Erythroblast (primary cell): Measurements from ENCODE around the gene ATXN2.

Experiments
- DNase-seq, 2 experiments: peaks; one replicate each; lab custom pipeline; 2025; lab: John Stamatoyannopoulos, UW
- GATA1 ChIP-seq: IDR thresholded peaks from 2 replicates; pipeline ENCODE4 v1.6.1; 2011; ENCODE audit warnings: low read depth, mild to moderate bottlenecking, control low read depth, low read length, moderate library complexity
- POLR2A ChIP-seq: IDR thresholded peaks from 2 replicates; pipeline ENCODE4 v1.6.1; 2011; ENCODE audit warnings: mild to moderate bottlenecking, low read length

Gene ATXN2

GRCh38 chr12:111417784-111418593, 181.1 kb downstream of the ATXN2 start:
- TF ChIP-seq POLR2A = no peak
- no peak for TF ChIP-seq GATA1
- no peak for DNase-seq

- DNase-seq = no peak
- TF ChIP-seq POLR2A (no peak), GATA1 (no peak)
Observed at GRCh38 chr12:111417290-111417689, 181.8 kb downstream of the ATXN2 start.

DNA sequence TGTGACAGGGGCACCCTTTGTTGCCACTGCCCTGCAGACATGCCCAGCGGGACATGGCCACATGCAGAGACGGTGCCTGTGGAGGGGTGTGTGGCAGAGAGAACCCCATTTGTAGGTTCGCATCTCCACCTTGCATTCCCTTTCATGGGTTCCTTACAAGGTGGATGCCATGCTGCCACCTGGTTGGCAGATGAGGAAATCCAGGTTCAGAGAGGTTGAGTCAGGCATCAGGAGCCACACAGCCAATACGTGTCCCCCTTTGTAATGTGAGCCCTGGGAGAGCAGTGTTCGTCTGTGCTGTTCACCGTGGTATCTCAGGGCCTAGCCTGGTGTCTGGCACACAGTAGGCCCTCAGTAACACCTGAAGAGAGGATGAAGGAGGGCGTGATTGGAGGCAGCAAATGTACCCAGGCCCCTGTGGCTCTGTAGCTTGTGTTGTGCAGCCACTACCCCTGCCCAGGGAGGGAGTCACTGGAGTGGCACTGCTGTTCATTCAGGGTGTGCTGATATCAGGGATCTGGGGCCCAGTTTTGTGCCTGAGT, 184.3 kb downstream of the ATXN2 start:
- TF ChIP-seq GATA1 (no peak), POLR2A (no peak)
- DNase-seq = no peak

- TF ChIP-seq POLR2A (no peak), GATA1 (no peak)
- peak in 1 of 2 experiments; percentile 43 for DNase-seq
Observed at GRCh38 chr12:111413442-111414086, 185.6 kb downstream of the ATXN2 start.

DNA sequence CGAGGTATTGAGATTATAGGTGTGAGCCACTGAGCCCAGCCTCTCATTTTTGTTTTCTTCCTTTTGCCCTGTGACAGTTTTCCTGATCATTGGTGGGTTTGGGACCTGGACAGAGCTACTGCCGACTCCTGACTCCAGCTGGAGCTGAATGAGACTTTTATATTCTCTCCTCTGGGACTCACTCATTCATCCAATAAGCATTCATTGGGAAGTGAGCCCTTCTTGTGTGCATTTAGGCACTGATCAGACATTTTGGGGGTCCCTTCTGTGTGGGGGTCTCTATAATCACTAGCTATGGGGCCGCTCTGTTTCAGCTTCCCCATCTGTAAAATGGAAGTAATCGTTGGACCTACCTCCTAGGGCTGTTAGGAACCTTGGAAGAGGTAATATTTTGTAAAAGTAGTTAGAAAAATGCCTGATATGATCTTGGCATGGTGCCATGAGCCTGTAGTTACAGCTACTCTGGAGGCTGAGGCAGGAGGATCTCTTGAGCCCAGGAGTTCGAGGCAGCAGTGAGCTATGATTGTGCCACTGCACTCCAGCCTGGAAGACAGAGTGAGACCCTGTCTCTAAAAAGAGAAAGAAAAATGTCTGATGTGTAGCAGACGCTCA, 186.2 kb downstream of the ATXN2 start:
- TF ChIP-seq GATA1 (no peak), POLR2A (no peak)
- DNase-seq = peak; percentile 73 to 81

DNA sequence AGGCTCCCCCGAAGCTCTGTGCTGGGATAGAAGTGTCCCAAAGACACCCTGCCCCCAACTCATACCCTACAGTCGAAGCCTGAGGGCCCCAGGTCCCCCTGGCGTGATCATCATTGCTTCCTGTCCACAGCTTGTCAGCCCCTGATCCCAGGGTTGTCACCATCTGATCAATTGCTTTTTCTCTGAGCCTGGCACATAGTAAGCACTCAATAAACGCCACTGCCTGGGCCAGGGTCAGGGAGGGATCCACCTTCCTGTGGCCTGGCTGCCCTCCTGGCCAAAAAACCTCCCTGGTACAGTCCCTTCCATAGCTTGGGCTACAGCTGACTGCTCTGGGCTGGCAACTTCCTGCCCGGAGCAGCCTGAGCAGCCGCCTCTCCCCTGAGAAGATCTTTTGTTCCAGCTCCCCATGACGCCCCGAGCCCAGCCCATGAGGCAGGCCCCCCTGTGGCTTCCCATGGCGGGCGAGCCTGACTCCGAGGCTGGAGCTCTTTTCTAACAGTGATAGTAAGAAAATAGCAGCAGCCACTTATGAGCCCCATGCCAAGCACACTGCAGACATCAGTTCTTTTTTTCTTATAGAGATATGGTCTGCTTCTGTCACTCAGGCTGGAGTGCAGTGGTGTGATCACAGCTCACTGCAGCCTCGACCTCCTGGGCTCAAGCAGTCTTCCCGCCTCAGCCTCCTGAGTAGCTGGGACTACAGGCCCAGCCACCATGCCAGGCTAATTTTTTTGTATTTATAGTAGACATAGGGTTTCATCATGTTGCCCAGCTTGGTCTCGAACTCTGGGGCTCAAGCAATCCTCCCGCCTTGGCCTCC, 186.9 kb downstream of the ATXN2 start:
- peak in 1 of 2 experiments; percentile 49 for DNase-seq
- TF ChIP-seq POLR2A = no peak
- no peak for TF ChIP-seq GATA1

GRCh38 chr12:111411185-111411764, 187.8 kb downstream of the ATXN2 start:
- no peak for DNase-seq
- TF ChIP-seq POLR2A = no peak
- TF ChIP-seq GATA1 = no peak

DNA sequence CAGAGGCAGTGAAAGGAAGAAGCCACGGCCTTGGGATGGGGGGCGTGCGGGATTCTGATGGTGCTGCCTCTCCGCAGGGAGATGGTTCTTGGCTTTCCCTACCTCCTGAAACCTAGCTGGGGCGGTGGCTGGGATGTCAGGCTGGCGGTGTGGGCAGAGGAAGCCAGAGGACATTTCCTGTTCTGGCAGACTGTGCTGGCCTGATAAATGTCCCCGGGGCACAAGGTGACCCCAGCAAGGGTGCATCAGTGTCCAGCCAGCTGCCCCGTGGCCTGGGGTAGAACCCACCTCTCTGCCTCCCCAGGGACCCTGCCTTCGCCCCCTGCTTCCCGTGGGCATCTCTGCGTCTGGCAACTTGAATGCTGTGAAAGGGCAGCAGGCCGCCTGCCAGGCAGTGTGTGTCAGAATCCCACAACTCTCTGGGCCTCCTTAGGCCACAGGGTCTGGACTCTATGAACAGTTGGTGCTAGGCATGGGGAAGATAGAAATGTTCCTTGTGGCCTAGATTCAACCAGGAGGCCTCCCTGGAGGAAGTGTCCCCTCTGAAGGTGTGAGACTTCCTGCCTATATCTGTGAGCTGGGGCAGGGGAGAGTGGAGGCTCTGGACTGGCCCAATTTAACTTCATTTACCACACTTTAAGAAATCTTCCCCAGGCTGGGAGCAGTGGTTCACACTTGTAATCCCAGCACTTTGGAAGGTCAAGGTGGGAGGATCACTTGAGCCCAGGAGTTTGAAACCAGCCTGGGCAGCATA, 188.5 kb downstream of the ATXN2 start:
- no peak for TF ChIP-seq GATA1
- TF ChIP-seq POLR2A = no peak
- no peak for DNase-seq

DNA sequence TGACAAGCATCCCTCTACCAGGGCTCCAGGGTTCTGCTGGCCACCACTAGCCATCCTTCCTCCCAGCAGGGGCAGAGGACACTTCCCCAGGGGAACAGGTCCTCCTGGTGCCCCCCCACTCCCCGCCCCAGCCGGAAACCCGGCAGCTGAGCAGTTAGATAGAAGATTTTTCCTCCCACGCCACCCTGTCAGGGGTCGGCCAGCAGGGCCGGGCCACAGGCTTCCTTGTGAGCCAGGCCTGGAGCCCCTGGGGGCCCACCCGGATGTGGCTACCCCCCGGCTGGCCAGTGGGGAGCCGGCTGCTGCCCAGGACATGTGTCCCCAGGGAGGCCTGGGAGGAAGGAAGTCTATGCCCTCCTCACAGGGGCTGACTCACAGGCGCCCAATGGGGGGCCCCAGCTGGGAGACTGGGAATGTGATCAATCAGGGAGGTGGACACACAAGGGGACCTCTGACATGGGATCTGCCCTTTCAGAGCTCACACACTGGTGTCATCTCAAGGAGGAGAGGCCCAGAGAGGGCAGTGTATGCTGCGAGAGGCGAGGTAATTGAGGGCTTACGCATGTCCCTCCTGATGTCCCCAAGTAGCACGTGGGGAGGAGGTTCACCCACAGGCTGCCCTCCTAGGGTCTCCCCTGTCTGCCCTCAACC, 189.2 kb downstream of the ATXN2 start:
- peak; percentile 52 to 62 for DNase-seq

DNA sequence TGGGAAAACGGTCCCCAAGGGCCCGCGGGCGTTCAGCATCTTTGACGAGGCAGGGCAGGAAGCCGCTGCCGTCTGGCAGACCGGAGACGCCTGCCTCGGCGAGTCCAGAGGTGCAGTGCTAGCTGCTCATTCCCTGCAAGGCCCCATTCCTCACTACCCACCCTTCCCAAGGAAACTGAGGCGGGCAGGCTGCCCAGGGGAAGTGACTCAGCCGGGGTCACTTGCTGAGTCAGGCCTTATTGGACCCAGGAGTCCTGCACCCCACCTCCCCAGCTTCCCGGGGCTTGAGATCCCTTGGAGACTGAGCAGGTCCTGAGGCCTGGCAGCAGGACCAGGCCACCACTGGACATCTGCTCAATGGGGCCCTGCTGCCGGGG, 189.7 kb downstream of the ATXN2 start:
- DNase-seq = peak in 1 of 2 experiments; percentile 52
- TF ChIP-seq POLR2A = no peak
- TF ChIP-seq GATA1 = no peak

More for the DNA sequence above, 189.2 kb downstream of the ATXN2 start:
- no peak for TF ChIP-seq GATA1
- TF ChIP-seq POLR2A = no peak

DNA sequence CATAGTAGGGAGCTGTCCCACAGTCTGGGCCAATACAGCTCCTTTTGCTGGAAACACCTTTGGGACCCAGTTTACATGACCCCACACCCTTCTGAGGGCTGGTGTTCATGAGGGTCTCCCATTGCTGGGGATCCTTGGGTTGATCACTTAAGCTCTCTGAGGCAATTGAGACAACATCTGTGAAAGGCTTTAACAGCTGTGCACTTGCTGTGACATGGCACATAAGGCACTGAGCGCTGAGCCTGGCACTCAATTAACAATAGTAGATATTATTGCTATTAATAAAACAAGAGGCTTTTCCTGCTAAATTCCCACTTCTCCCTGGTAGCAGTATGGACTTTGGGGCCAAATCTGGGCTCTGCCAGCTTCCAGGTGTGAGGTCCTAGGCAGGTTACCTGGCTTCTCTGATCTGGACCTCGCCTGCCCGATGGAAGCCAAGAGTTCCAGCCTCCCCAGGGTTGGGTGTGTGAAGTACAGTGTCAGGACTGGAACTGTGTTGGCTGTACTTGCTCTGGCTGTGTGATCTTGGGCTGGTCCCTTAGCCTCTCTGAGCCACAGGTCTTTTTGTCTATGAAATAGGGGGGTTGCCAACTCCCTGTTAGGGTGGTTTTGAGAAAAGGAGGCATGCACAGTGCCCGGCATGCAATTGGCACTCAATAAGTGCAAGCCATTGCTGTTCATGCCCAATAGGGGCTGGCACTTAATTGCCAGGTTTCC, 190.3 kb downstream of the ATXN2 start:
- TF ChIP-seq POLR2A (no peak), GATA1 (no peak)

More for the DNA sequence above, 190.3 kb downstream of the ATXN2 start:
- DNase-seq = peak; percentile 36 to 57
